Embryonic facial prominence (tissue), 1 donor: ENCODE measurements around the gene FOXS1.
"Not testable (repeated sequence)": the region's sequence is repeated elsewhere in the genome, so short reads cannot be mapped to it uniquely, and the experiment has no call there.

Experiments
- DNase-seq: peaks from one replicate; pipeline ENCODE4 v3.0.0-alpha.2; 2016; ENCODE audit errors: extremely low spot score

Gene FOXS1

GRCh38 chr20:31822421-31823330 lies 22.7 kb downstream of the FOXS1 start:
- DNase-seq = peak; percentile 27

GRCh38 chr20:31821427-31821826 lies 24.0 kb downstream of the FOXS1 start:
- no peak for DNase-seq

- DNase-seq = no peak
Measured at GRCh38 chr20:31820228-31820627, 25.2 kb downstream of the FOXS1 start.

GRCh38 chr20:31819083-31819784 lies 26.2 kb downstream of the FOXS1 start, which contains the start of gene MYLK2:
Gene MYLK2, plus strand, starts transcription at chr20:31819356. Its CDS starts 225 bp downstream, at chr20:31819581.
- no peak for DNase-seq

GRCh38 chr20:31818376-31818908 lies 27.0 kb downstream of the FOXS1 start:
- DNase-seq = no peak

GRCh38 chr20:31817461-31817860 lies 27.9 kb downstream of the FOXS1 start:
- no peak for DNase-seq

- DNase-seq = no peak
Measured at GRCh38 chr20:31816221-31816620, 29.2 kb downstream of the FOXS1 start.

GRCh38 chr20:31815408-31816188 lies 29.8 kb downstream of the FOXS1 start:
- DNase-seq = no peak

- not testable (repeated sequence) for DNase-seq
Measured at GRCh38 chr20:31814142-31814541, 31.3 kb downstream of the FOXS1 start.

- DNase-seq = no peak
Measured at GRCh38 chr20:31813611-31814010, 31.8 kb downstream of the FOXS1 start.

GRCh38 chr20:31811796-31812728 lies 33.3 kb downstream of the FOXS1 start:
- DNase-seq = no peak

- DNase-seq = no peak
Measured at GRCh38 chr20:31811198-31811597, 34.2 kb downstream of the FOXS1 start.

GRCh38 chr20:31809661-31810060 lies 35.7 kb downstream of the FOXS1 start:
- DNase-seq = no peak

- no peak for DNase-seq
Measured at GRCh38 chr20:31808481-31808880, 36.9 kb downstream of the FOXS1 start.

GRCh38 chr20:31806564-31807355 lies 38.6 kb downstream of the FOXS1 start:
- no peak for DNase-seq

GRCh38 chr20:31803552-31804291 lies 41.7 kb downstream of the FOXS1 start:
- DNase-seq = no peak

- DNase-seq = no peak
Measured at GRCh38 chr20:31801508-31801907, 43.9 kb downstream of the FOXS1 start.

- DNase-seq = no peak
Measured at GRCh38 chr20:31797364-31797763, 48.0 kb downstream of the FOXS1 start.
